Measurements from ENCODE around the gene GIPR. TPM values are rescaled to one million over a fixed set of nuclear protein-coding genes. Genes with fewer than 3 reads are reported as not detected.
A peak's percentile ranks its signal among the peaks of the same experiment; 100 is the strongest.
"Not testable (repeated sequence)": the region's sequence is repeated elsewhere in the genome, so short reads cannot be mapped to it uniquely, and the experiment has no call there.

GIPR gene, protein sequence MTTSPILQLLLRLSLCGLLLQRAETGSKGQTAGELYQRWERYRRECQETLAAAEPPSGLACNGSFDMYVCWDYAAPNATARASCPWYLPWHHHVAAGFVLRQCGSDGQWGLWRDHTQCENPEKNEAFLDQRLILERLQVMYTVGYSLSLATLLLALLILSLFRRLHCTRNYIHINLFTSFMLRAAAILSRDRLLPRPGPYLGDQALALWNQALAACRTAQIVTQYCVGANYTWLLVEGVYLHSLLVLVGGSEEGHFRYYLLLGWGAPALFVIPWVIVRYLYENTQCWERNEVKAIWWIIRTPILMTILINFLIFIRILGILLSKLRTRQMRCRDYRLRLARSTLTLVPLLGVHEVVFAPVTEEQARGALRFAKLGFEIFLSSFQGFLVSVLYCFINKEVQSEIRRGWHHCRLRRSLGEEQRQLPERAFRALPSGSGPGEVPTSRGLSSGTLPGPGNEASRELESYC
- 0.12 and 0.38 TPM in 2 replicates for total RNA-seq (2014; rRNA removed; shearing (Covaris generic))

DNA sequence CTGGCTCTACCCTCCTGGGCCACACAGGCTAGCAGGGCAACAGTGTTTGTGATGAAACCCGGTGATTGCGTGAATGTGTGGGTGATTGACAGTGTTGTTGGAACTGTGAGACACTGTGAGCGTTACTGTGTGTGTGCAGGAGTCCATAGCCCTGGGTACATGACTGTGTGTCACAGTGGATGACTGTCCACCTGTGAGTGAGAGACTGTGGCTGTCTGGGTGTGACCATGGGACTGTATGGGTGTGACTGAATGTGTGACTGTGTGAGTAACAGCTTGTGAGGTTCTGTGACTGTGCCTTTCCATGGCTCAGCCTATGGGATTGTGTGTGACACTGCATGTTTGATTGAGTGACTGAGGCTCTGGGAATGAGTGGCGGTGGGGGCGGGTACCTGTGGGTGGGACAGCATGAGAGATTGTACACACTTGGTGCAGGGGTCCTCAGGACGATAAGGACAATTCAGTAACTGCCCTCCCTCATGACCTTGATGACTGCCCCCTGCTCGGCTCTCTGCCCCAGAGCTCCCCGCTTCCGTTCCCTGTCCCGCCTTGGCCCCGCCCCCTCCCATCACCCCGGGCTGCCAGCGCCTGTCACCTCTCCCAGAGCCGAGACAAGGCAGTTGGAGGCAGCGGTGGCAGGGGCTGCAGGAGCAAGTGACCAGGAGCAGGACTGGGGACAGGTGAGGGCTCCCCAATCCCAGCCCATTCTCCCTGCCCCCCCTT lies at the start of gene GIPR:
Gene GIPR, plus strand, starts transcription at position 602 of the 722 bp plus-strand sequence. CDS start 1,300 bp downstream, outside the sequence.
- H3K4me3 ChIP-seq: peak within 1 kb of the TSS; percentile 50
- no peaks in the 10 kb centered on the region for H3K27me3 ChIP-seq
- DNase-seq: peak in 1 of 2 experiments; percentile 54
- H3K4me1 ChIP-seq: peaks cover 3% of the 10 kb centered on the region; the same call in 1 of the 2 replicates
- no peaks in the 10 kb centered on the region for H3K36me3 ChIP-seq
- no peak within 1 kb of the TSS for H3K27ac ChIP-seq
- no peaks in the 10 kb centered on the region for H3K9me3 ChIP-seq (replicated peaks)

DNA sequence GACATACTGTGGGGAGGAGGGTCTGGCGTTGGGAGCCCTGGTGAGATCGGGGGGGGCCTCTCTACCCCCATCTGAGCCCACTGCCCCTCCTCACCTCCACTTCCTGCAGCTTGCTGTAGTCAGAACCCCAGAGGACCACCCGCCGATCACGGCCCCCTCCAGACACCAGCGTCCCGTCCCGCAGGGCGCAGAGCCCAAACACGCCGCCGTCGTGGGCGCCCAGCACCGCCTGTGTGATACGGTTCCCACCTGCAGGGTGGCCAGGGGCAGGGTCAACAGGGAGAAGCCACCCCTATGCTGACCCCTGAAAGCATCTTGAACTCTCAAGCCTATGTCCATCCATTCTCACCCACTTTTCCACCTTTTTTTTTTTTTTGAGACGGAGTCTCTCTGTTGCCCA lies 46.6 kb upstream of the GIPR start:
- Histone ChIP-seq H3K27me3 (no peaks in the 10 kb centered on the region), H3K9me3 (replicated peaks) (no peaks in the 10 kb centered on the region), H3K36me3 (no peaks in the 10 kb centered on the region), H3K27ac (no peak overlapping the region), H3K4me3 (no peak overlapping the region), H3K4me1 (no peaks in the 10 kb centered on the region)
- DNase-seq: no peak

DNA sequence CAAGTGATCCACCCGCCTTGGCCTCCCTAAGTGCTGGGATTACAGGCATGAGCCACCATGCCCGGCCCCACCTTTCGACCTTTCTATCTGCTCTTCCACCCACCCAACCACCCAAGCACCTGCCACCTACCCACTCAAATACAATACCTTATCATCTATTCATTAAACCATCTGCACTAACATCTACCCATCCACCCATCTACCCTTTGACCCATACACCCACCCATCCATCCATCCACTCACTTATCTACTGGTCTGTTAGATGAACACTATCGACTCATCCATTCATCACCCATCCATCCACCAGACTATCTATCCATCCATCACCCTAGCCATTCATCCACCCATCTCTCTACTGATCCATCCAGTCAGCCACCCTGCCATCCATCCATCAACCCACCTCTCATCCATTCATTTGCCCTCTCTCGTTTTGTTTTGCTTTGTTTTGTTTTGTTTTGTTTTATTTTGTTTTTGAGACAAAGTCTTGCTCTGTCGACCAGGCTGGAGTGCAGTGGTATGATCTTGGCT lies 46.0 kb upstream of the GIPR start:
- Histone ChIP-seq H3K9me3 (replicated peaks) (no peaks in the 10 kb centered on the region), H3K27ac (no peak overlapping the region), H3K4me3 (no peak overlapping the region), H3K4me1 (no peaks in the 10 kb centered on the region), H3K27me3 (no peaks in the 10 kb centered on the region), H3K36me3 (no peaks in the 10 kb centered on the region)
- DNase-seq: no peak

DNA sequence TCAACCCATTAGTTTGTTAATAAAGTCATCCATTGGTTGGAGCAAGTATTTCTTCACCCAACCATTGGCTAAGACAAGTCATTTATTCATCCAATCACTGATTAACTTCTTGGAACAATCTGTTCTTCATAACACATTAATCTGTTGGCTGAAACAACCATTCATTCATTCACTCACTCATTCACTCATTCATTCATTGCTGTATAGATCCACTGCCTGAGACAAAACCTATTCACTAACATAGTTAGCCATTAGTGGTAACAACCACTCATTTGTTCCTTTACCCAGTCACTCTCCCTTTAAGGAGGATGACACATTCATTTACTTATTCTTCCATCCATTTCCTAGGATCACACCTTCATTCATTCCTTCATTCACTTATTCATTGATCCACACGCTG lies 44.0 kb upstream of the GIPR start:
- Histone ChIP-seq H3K36me3 (no peaks in the 10 kb centered on the region), H3K4me1 (no peaks in the 10 kb centered on the region), H3K27me3 (no peaks in the 10 kb centered on the region), H3K27ac (no peak overlapping the region), H3K9me3 (replicated peaks) (no peaks in the 10 kb centered on the region), H3K4me3 (no peak overlapping the region)
- DNase-seq: no peak

DNA sequence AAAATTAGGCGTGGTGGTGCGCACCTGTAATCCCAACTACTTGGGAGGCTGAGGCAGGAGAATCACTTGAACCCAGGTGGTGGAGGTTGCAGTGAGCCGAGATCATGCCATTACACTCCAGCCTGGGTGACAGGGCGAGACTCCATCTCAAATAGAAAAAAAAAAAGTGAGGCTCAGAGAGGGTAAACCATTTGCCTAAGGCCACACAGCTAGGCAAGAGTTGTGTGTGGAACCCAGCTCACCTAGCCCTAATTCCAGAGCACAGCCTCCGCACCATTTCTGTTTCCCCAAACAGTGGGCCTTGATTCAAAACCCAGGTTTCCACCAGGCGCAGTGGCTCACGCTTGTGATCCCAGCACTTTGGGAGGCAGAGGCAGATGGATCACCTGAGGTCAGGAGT lies 39.8 kb upstream of the GIPR start:
- not testable (repeated sequence) for H3K4me1 ChIP-seq; H3K27me3 ChIP-seq; H3K4me3 ChIP-seq; H3K36me3 ChIP-seq; DNase-seq; H3K27ac ChIP-seq; H3K9me3 ChIP-seq (replicated peaks)

DNA sequence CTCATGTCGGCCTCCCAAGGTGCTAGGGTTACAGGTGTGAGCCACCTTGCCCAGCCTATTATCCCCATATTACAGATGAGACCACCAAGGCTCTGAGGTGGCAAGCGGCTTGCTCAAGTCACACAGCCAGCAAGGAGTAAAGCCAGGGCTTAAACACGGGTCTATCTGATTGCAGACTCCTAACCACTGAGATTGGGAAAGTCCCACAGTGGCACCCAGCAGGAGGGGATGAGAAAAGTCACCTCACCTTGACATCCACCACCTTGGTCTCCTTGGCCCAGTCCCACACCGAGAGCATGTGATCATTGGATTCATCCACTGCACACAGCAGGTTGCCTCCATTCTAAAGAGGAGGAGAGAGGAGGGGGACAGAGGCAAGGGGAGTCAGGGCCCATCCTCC lies 38.3 kb upstream of the GIPR start:
- no peaks in the 10 kb centered on the region for H3K27me3 ChIP-seq
- no peaks in the 10 kb centered on the region for H3K36me3 ChIP-seq
- no peak for DNase-seq
- no peaks in the 10 kb centered on the region for H3K9me3 ChIP-seq (replicated peaks)
- H3K27ac ChIP-seq: no peak overlapping the region
- H3K4me1 ChIP-seq: peaks cover 8% of the 10 kb centered on the region; the same call in 1 of the 2 replicates
- H3K4me3 ChIP-seq: no peak overlapping the region

DNA sequence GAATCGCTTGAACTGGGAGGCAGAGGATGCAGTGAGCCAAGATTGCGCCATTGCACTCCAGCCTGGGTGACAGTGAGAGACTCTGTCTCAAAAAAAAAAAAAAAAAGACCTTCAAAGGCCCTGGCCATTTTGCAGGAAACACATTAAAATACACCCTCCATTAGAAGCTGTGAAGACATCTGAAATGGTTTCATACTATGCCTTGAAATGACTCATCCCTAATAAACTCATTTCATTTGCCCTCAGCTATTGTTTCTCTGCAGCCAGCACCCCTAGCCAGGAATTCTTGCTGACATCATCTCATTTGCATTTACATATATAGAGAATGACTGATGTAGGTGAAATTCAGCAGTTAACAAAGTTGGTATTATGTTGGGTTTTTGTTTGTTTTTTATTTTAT lies 37.6 kb upstream of the GIPR start:
- no peak for DNase-seq
- H3K4me1 ChIP-seq: peaks cover 8% of the 10 kb centered on the region; the same call in 1 of the 2 replicates
- no peak overlapping the region for H3K4me3 ChIP-seq
- H3K9me3 ChIP-seq (replicated peaks): no peaks in the 10 kb centered on the region
- H3K36me3 ChIP-seq: no peaks in the 10 kb centered on the region
- H3K27me3 ChIP-seq: no peaks in the 10 kb centered on the region
- no peak overlapping the region for H3K27ac ChIP-seq

DNA sequence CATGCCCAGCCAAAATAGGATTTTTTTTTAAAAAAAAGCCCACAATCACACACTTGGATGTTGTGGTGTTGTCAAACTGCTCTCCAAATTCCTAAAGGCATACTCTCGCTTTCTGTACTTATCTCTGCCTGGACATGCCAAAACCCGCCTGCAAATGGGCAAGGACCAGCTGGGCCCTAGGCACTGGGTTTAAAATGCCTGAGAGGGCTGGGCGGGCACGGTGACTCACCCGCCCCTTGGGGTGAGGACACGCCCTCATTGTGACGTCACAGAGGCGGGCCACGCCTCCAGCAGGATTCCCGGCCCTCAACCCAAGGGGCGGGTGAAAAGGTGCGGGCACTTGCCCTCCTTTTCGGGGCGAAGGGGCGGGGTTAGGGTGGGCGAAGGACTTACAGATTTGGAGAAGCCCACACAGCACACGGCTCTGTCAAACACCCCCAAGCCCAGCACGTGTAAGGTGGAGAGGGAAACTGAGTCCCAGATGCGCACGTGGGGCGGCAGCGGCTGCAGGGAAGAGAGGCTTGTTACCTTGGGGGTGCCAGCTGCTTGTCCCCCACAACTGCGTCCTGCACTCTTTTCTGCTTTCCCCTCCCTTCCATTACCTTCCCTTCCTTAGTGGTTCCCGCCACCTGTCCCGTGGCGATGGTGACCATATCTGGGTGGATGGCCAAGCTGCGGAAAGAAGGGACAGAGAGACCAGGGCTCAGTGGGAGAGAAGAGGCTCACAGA lies 35.4 kb upstream of the GIPR start:
- H3K4me3 ChIP-seq: no peak overlapping the region
- H3K27ac ChIP-seq: no peak overlapping the region
- H3K9me3 ChIP-seq (replicated peaks): no peaks in the 10 kb centered on the region

DNA sequence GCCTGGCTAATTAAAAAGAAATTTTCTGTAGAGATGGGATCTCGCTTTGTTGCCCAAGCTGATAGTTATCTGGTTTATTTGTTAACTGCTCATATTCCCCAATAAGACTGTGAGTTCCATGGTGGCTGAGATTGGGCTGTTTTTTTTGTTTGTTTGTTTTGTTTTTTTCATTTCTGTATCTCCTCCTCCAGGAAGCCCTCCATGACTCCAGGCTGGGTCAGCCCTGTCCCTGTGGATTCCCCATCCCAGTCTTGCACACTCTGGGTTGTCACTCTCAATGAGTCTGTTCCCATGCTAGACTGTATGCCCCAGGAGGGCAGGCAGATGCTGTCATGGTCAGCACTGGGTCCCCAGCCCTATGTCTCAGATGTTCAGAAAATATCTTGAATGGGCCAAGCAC lies 31.7 kb upstream of the GIPR start:
- Histone ChIP-seq H3K9me3 (replicated peaks) (no peaks in the 10 kb centered on the region), H3K36me3 (no peaks in the 10 kb centered on the region), H3K27ac (no peak overlapping the region), H3K4me3 (no peak overlapping the region), H3K4me1 (peaks cover 2% of the 10 kb centered on the region; the same call in 1 of the 2 replicates), H3K27me3 (no peaks in the 10 kb centered on the region)
- DNase-seq: no peak

More for the DNA sequence above, 35.4 kb upstream of the GIPR start:
- no peaks in the 10 kb centered on the region for H3K36me3 ChIP-seq
- peaks cover 8% of the 10 kb centered on the region; the same call in 1 of the 2 replicates for H3K4me1 ChIP-seq
- H3K27me3 ChIP-seq: no peaks in the 10 kb centered on the region
- DNase-seq: peak; percentile 88 to 89

DNA sequence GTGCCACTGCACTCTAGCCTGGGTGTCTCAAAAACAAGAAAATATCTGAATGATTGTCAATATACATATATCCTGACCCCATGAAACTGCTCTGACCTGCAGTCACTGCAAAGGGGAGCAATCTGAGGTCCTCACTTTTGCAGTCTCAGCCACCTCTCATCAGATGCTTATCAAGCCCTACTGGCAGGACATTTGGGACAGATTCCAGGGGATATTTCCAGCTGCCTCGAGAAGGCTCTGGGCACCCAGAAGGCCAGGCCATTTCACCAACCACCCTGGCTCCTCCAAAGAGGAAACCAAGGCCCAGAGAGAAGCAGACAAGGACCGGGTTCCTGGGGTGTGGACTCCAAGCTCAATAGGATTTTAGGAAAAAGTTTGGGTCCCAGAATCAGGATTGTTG lies 31.1 kb upstream of the GIPR start:
- Histone ChIP-seq H3K4me3 (no peak overlapping the region), H3K27ac (no peak overlapping the region), H3K27me3 (no peaks in the 10 kb centered on the region), H3K4me1 (peaks cover 2% of the 10 kb centered on the region; the same call in 1 of the 2 replicates), H3K36me3 (no peaks in the 10 kb centered on the region), H3K9me3 (replicated peaks) (no peaks in the 10 kb centered on the region)
- DNase-seq: no peak

DNA sequence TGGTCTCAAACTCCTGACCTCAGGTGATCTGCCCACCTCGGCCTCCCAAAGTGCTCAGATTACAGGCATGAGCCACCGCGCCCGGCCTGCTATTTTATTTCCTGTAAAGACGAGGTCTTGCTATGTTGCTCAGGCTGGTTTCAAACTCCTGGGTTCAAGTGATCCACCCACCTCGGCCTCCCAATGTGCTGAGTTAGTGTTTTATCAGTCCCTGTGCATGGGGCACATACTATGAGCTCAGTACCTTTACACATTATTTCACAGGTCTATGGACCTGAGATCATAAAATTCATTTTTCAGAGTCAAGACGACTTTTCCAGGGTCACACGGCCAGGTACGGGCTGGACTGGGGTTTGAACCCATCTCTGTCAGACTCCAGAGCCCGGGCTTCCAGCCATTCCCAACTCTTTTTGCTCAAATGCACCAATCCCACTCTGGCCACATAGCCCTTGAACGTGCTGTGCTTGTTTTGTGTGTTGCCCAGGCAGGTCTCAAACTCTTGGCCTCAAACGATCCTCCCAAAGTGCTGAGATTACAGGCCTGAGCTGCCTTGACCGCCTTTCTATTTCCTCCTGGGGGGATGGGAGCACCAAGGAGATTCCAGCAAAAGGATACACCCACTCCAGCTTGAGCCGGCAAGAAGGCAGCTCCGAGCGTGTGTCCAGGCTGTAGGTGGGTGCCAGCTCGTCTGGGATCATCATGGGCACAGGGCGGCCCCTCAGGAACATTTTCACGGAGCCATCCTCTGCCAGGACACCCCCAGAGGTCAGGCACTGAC lies 29.9 kb upstream of the GIPR start:
- H3K9me3 ChIP-seq (replicated peaks): no peaks in the 10 kb centered on the region
- DNase-seq: no peak
- peak overlapping the region; percentile 61 for H3K4me3 ChIP-seq
- H3K27me3 ChIP-seq: no peaks in the 10 kb centered on the region
- H3K36me3 ChIP-seq: no peaks in the 10 kb centered on the region
- peaks cover 4% of the 10 kb centered on the region; the same call in 1 of the 2 replicates for H3K4me1 ChIP-seq
- no peak overlapping the region for H3K27ac ChIP-seq

DNA sequence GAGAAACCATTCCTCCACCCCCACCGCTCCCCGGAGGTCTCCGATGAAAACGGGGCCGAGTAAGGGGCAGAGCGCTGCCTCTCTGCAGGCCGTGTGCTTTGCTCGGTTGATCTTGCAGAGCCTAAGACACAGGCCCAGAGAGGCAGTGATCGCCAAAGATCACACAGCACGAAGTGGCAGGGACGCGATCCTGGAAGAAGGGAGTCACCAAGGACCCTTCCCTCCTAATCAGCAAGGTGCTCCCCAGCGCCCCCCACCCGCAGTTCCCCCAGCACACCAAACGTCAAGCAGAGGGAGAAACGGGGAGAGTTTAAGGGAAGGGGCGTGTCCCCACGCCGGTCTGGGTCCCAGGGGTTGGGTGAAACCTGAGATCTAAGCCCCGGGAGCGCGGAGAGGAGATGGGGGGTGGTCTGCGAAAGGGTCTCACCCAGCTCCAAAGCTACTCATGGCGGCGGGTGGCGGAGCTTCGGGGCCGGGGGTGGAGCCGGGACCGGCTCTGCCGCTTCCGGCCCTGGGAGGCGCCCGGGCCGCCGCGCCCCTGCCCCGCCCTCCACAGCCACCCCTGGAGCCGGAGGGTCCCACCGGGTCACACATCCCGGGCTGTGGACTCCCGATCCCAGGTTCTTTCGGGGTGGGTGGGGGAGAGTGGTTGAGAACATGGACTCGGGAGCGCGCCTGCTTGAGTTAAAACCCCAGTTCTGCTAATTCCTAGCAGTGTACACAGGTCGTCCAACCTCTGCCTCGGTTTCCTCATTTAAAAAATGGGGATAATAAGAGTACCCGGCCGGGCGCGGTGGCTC lies 28.9 kb upstream of the GIPR start, which contains the start of gene EML2:
Gene EML2, minus strand, starts transcription at position 468 of the 800 bp plus-strand sequence. Its CDS starts 21 bp downstream, at position 447.
- H3K27ac ChIP-seq: no peak within 1 kb of the TSS
- DNase-seq: peak; percentile 64

DNA sequence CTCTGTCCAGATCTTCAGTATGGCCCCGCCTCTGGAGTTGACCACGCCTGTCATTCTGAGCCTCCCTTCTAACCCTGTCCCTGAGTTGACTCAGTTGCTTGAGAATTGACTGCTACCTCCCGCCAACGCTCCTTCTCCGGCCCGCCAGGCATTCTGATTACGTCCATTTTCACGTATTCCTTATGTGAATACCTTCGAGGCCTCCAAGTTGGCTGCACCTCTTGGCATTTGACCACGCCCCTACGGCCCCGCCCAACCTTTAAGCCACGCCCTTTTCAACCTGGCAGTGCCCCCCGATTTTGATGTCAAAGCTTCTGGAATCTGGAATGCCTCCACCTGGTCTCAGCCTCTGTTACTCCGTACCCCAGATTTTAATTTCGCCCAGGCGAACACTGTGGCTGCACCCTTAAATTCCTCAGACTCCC lies 27.2 kb upstream of the GIPR start:
- Histone ChIP-seq H3K9me3 (replicated peaks) (no peaks in the 10 kb centered on the region), H3K4me3 (peak overlapping the region; percentile 48), H3K36me3 (no peaks in the 10 kb centered on the region), H3K27me3 (no peaks in the 10 kb centered on the region), H3K4me1 (peaks cover 10% of the 10 kb centered on the region; the same call in 1 of the 2 replicates), H3K27ac (no peak overlapping the region)
- no peak for DNase-seq

More for the DNA sequence above, 28.9 kb upstream of the GIPR start, which contains the start of gene EML2:
- Histone ChIP-seq H3K4me1 (peaks cover 10% of the 10 kb centered on the region; the same call in 1 of the 2 replicates), H3K4me3 (peak within 1 kb of the TSS; percentile 61), H3K36me3 (no peaks in the 10 kb centered on the region), H3K27me3 (no peaks in the 10 kb centered on the region), H3K9me3 (replicated peaks) (no peaks in the 10 kb centered on the region)

All from SJCRH30 (cell line).